Inferior parietal cortex (tissue), 1 donor: ENCODE measurements around the gene DMWD.
A peak's percentile ranks its signal among the peaks of the same experiment; 100 is the strongest.

ENCODE experiments used
- DNase-seq: peaks from one replicate; pipeline ENCODE4 v3.0.0-alpha.2; 2016; ENCODE audit errors: extremely low spot score

Gene DMWD, protein sequence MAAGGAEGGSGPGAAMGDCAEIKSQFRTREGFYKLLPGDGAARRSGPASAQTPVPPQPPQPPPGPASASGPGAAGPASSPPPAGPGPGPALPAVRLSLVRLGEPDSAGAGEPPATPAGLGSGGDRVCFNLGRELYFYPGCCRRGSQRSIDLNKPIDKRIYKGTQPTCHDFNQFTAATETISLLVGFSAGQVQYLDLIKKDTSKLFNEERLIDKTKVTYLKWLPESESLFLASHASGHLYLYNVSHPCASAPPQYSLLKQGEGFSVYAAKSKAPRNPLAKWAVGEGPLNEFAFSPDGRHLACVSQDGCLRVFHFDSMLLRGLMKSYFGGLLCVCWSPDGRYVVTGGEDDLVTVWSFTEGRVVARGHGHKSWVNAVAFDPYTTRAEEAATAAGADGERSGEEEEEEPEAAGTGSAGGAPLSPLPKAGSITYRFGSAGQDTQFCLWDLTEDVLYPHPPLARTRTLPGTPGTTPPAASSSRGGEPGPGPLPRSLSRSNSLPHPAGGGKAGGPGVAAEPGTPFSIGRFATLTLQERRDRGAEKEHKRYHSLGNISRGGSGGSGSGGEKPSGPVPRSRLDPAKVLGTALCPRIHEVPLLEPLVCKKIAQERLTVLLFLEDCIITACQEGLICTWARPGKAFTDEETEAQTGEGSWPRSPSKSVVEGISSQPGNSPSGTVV

GRCh38 chr19:45792470-45793177, at the start of gene DMWD:
Gene DMWD, minus strand, starts transcription at chr19:45792845. Its CDS starts 89 bp downstream, at chr19:45792756.
- peak; percentile 98 for DNase-seq

DNA sequence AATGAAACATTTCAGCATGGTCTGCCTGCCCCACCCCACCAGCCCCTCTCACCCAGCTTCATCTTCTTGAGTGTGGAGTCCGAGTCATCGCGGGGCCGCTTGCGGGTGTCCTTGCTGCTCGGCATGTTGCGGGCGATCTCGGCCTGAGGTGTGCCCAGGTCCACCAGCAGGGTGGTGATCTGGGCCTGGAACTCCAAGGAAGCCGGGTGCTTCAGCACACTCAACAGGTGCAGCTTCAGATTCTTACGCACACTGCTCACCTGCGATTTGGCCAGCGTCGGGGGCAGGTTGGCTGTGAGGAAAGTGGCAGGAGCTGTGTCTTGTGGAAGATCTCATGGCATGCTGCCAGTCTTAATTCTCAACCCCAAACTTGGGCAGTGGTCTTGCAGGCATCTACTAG, 49.6 kb upstream of the DMWD start:
- DNase-seq = no peak

- no peak for DNase-seq
Measured at GRCh38 chr19:45834970-45835369, 42.3 kb upstream of the DMWD start.

- DNase-seq = no peak
Measured at GRCh38 chr19:45828945-45829344, 36.3 kb upstream of the DMWD start.

DNA sequence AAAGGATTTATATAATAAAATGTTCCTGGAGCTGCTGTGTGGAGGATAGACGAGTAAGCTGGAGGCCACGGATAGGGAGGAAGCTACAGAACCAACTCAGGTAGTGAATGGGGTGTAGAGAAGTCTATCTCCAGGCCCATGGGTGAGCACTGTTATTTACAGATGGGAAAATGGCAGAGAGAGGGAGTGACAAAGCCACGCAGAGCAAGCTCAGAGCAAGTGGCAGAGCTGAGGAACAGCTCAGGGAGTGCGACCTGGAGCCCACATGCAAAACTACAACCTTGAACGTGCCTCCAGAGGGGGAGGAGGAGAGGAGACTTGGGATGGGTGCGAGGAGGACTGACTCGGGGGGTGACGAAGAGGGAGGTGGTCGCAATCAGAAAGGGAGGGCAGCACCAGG, 35.9 kb upstream of the DMWD start:
- no peak for DNase-seq

- DNase-seq = no peak
Measured at GRCh38 chr19:45827459-45828093, 34.9 kb upstream of the DMWD start.

DNA sequence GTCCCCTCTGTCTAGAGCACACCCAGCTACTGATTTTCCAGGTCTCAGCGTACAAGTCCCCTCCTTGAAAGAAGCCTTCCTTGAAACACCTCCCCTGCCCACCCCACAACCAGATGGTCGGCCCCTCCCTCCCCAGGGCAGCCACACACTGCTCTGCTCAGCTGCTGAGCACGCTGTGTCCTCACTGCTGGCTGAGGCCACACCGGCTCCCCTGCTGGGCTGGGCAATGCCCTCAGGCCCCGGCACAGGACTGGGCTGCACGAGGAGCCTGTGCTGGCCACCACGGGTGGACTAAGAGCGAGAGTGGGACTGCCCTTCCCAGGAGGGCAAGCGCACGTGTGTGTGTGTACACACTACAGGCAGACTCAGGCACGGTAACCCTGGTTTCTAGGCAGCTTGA, 34.3 kb upstream of the DMWD start:
- no peak for DNase-seq

- DNase-seq = no peak
Measured at GRCh38 chr19:45825917-45826893, 33.6 kb upstream of the DMWD start.

GRCh38 chr19:45825263-45825605, 32.6 kb upstream of the DMWD start:
- DNase-seq = no peak

DNA sequence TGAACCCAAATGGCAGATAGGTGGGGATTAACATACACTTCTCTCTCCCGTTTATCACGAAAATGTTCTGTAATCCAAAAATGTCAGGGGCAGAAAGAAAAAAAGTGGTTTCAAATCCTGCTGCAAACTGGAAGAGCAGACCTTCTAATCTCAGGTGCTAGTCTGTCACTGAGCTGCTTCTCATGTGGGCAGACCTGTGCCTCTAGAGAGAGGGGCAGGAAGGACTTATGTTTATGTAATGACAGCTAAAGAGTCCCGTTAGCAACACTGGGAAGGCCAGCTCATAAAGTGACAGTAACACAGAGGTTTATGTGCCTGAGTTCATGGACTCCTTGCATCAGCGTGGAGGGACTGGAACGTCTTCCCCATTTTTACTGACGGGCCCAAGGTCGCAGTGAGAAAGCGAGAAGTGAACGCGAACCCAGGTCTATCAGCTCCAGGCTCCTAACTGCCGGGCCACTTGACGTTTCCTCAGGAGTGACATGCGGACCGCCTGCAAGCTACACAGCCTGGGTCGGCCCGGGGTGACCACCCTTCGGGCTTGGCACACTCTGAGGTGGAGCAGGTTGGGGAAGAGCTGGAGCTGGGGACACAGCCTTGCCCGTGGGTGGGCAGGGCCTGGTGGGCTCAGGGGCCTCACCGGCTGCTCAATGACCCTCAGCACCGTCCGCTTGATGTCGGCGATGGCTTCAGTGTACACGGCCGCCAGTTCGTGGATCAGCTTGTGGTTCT, 32.1 kb upstream of the DMWD start:
- no peak for DNase-seq

- peak; percentile 9 for DNase-seq
Measured at GRCh38 chr19:45824041-45824471, 31.4 kb upstream of the DMWD start.

DNA sequence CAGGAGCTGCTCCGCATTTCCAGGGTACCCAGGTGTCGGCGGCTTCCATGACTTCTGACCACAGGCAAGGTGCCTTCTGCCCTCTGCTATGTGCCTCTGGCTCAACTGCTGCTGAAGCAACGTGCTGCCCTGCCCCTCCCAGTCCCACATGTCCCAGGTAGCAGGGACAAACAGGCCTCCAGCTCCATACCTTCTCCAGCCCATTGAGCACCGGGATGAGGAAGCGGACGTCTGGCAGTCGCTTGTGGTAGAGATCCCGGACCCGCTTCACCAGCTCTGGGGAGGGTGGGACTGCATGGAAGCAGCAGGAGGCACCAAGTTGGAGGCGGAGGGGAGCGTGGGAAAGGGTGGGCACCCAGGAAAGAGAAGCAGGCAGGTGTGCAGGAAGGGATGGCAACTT, 30.5 kb upstream of the DMWD start:
- no peak for DNase-seq

GRCh38 chr19:45822716-45823115, 30.1 kb upstream of the DMWD start:
- no peak for DNase-seq

- no peak for DNase-seq
Measured at GRCh38 chr19:45821570-45821969, 28.9 kb upstream of the DMWD start.

GRCh38 chr19:45821103-45821521, 28.5 kb upstream of the DMWD start:
- no peak for DNase-seq

- no peak for DNase-seq
Measured at GRCh38 chr19:45820413-45821102, 27.9 kb upstream of the DMWD start.

DNA sequence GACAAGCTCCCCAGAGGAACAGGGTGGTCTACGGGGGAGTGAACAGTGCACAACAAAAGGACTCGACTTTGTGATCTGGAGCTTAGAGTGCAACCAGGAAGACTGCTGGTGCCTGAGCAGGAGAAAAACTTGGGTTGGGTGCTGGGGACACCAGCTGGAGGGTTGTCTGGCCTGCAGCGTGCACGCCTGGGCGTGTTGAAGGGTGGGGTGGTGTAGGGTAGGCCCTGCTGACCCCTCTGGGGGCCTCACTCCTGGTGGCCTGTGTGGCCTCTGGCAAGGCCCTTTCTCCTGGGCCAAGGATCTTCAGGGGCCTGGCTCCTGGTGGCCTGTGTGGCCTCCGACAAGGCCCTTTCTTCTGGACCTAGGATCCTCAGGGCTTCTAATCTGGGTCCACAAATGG, 27.1 kb upstream of the DMWD start:
- no peak for DNase-seq

DNA sequence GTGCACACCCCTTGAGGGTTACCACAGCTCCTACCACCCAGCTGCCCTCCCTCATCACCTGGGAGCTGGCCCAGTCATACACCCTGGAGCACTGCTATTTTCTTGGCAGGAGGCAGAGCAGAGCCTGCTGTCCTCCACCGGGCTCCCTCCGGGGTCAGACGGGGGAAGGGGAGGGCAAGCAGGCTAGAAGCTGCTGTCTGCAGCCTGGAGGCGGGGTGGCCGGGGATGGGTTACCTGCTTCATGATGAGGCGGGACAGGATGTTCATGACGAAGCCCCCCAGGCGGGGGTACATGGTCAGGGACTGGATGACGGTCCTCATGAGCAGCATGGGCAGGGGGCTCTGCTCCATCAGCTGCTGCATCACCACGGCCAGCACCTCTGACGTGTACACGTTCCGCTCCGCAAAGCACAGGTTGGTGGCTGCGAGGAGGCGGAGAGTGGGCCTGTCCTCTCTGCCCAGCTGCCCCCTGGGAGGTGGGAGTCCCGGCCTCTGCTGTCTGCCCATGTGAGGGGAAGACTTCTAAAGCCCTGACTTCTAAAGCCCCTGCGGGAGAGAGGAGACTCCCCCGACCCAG, 25.2 kb upstream of the DMWD start:
- no peak for DNase-seq

- DNase-seq = peak; percentile 83
Measured at GRCh38 chr19:45817010-45817724, 24.5 kb upstream of the DMWD start.
